GM18520 (cell line): ENCODE measurements around the gene TLR4.

ENCODE experiments used
- ATAC-seq: cut with Tn5 transposase; IDR thresholded peaks from one replicate; pipeline ENCODE4 v1.9.1; 2021; ENCODE audit not compliant: unreplicated experiment

The TLR4 gene

GRCh38 chr9:117709936-117710335 lies 5.7 kb downstream of the TLR4 start:
- no peak for ATAC-seq

GRCh38 chr9:117714282-117714681 lies 10.1 kb downstream of the TLR4 start:
- no peak for ATAC-seq

GRCh38 chr9:117715411-117715989 lies 11.3 kb downstream of the TLR4 start:
- no peak for ATAC-seq

GRCh38 chr9:117718085-117718484 lies 13.9 kb downstream of the TLR4 start:
- ATAC-seq: peak; percentile 99

DNA sequence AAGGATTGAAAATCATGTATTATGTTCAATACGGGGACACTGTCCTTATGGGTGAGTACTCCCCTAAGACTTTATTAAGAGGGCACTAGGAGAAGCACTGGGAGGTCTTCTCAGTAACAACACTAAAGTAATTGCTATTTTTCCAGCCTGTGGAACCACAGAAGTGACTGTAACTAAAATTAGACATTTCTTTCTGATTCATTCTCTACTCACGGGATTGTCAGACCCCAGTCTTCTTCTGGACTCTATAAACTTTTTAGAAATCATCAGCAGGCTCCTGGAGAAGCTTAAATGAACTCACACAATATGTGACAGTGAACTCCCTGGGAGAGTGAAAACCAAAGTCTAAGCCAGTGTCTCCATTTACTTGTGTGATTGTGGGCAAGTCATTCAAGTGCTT lies 14.5 kb downstream of the TLR4 start:
- ATAC-seq: no peak

- no peak for ATAC-seq
Observed at GRCh38 chr9:117719161-117719920, 15.1 kb downstream of the TLR4 start.

GRCh38 chr9:117720066-117720465 lies 15.9 kb downstream of the TLR4 start:
- ATAC-seq: no peak

DNA sequence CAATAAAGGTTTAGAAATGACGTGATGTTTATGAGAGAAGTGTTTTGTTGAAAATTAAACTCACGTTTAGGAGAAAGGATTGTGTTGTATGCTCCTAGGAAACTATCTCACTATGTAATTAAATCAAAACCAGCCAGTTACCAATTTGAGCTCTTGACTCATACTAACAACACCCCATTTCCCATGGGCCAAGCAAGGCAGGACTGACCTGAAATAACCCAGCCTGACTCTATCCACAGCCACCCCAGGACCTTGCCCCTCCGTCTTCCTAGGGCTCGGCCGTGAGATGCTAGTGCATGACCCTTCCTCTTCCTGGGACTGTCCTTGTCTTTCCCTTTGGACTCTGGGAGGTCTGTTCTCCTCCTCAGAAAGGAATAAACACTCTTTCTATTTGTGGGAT lies 16.4 kb downstream of the TLR4 start:
- no peak for ATAC-seq

DNA sequence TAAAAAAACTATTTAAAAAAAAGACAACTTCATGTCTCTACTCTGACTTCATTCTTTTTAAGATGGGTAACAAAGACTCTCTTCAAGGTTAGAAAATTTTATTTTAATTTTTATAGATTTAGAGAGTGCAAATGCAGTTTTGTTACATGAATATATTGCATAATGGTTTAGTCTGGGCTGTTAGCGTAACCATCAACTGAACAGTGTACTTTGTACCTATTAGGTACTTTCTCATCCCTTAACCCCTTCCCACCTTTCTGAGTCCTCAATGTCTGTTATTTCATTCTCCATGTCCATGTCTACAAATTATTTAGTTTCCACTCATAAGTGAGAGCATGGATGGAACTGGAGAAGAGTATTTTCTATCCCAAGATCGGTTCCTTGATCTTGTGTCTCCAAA lies 16.8 kb downstream of the TLR4 start:
- no peak for ATAC-seq

- no peak for ATAC-seq
Observed at GRCh38 chr9:117722108-117722761, 18.0 kb downstream of the TLR4 start.

DNA sequence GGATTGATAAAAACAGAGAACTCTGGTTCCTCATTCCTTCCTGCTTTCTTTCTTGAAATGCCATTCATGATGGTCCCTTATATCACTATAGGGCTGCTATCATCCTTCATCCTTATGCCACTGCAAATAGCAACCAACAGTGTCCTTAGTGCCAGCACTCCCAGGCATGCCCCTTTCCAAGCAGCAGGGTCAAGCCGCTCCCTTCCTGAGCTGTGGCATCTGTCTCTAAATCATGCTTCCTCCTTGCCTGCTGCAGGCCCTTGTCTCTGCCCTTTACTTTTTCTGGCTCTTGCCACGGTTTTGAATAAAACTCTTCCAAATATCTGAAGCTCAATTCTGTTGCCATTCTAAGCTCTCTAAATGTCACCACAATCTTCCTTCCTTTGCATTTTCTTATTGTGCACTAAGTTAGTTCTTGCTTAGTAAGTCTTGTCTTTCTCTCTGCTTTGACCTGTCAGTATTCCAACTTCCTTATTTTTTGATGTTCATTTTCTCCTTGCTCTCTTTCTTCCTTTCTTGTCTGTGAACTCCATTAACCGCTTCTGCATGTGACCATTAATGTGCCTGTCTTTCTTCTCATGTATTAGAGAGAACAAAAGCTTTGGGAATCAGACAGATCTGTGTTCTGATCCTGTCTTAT lies 19.9 kb downstream of the TLR4 start:
- ATAC-seq: no peak

- ATAC-seq: no peak
Observed at GRCh38 chr9:117725426-117725887, 21.3 kb downstream of the TLR4 start.

DNA sequence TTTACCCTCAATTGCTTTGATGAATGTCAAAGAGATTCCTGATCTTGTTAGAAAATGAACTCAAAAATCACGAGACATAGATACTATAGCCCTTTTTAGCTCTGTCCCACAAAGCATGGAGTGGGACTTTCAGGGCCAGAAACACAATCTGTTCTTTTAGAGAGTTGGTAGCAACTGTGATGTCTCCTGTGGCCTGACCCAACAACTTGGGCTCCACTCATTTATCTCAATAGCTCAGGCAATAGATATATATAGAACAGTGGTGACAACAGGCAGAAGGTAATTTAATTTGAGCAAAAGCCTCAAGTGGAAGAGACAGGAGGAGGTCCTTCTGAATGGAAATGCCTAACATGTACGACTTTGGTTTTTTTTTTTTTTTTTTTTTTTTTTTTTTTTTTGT lies 25.2 kb downstream of the TLR4 start:
- ATAC-seq: no peak

GRCh38 chr9:117732494-117732893 lies 28.3 kb downstream of the TLR4 start:
- ATAC-seq: no peak

GRCh38 chr9:117733465-117733864 lies 29.3 kb downstream of the TLR4 start:
- no peak for ATAC-seq

GRCh38 chr9:117734082-117734481 lies 29.9 kb downstream of the TLR4 start:
- no peak for ATAC-seq

DNA sequence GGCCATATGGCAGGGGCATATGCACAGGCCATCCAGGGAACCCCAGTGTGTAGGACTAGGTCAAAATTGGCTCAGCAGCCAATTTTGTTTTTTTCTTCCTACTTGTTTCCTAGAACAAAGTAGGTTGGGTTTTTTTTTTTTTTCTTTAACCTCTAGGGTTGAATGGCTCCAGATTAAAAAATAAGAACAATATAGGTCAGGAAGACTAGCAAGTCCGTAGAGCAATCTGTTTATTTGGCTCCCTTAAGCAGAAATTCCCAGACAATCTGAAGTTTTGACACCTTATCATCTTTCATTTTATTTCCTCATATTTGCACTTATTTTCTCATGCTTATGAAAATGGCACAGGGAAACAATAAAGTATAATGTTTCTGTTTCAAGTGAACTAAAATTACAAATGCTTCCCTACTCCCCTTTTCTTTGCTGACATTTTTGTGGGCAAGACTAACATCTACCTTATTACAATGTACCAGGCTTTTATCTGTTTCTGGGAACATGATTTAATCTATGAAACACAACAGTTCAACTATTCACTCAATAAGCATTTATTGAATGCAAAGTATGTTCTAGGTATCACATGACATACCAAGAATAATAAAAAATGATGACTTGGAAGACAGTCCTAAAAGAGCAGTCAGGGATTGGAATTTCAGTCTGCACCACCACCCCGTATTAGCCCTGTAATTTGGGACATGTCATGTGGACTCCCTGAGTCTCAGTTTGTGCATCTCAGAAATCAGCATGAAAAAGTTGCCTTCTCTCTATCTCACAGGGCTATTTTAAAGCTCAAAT lies 30.5 kb downstream of the TLR4 start:
- ATAC-seq: no peak

- no peak for ATAC-seq
Observed at GRCh38 chr9:117737721-117738226, 33.6 kb downstream of the TLR4 start.

GRCh38 chr9:117739206-117739605 lies 35.0 kb downstream of the TLR4 start:
- ATAC-seq: no peak

GRCh38 chr9:117739624-117740347 lies 35.6 kb downstream of the TLR4 start:
- no peak for ATAC-seq
